HEK293 (cell line): Measurements from ENCODE around the gene ARHGAP15.

Source experiments
- CTCF ChIA-PET: fragments of 350-600 bp; formaldehyde crosslinking; extraction: SDS; loops from one replicate; lab custom pipeline; 2021; ENCODE audit warnings: antibody characterized with exemption; lab: Yijun Ruan, JAX
- POLR2A ChIA-PET: fragments of 300-600 bp; formaldehyde crosslinking; extraction: SDS; loops from one replicate; lab custom pipeline; 2020; ENCODE audit warnings: antibody characterized with exemption, inconsistent platforms; lab: Yijun Ruan, JAX
- H3K27ac ChIP-seq: fragments of 200-500 bp; sonication (Bioruptor generic); 2 replicates; pipeline ENCODE4 v1.5.1; 2014; ENCODE audit warnings: low read depth, low read length, control low read depth, inconsistent platforms; ENCODE audit errors: extremely low read depth
- H3K36me3 ChIP-seq, 2 experiments: fragments of 200-500 bp in 1 of 2; sonication (Bioruptor generic) in 1 of 2; 1 replicate in 1 of 2; 2 replicates in 1 of 2; pipeline ENCODE4 v1.5.1; 2014 to 2017; ENCODE audit warnings: inconsistent platforms in 2 of 2, low read length in 2 of 2; ENCODE audit not compliant: control insufficient read depth in 2 of 2, insufficient read depth in 1 of 2
- H3K4me1 ChIP-seq: fragments of 200-500 bp; sonication (Bioruptor generic); 2 replicates; pipeline ENCODE4 v1.5.1; 2014; ENCODE audit warnings: mild to moderate bottlenecking, low read length, inconsistent platforms; ENCODE audit not compliant: control insufficient read depth, insufficient read depth
- H3K4me3 ChIP-seq: 2 replicates; pipeline ENCODE4 v1.5.1; 2011; ENCODE audit warnings: low read depth, mild to moderate bottlenecking, control low read depth, low read length, moderate library complexity
- H3K9me3 ChIP-seq: fragments of 200-500 bp; sonication (Bioruptor generic); 2 replicates; pipeline ENCODE4 v1.5.1; 2014; ENCODE audit warnings: low read depth, low read length, inconsistent platforms; ENCODE audit not compliant: control insufficient read depth, insufficient read depth
- GLI2 ChIP-seq: fragments of 450-650 bp; formaldehyde crosslinking; IDR thresholded peaks from 2 replicates; pipeline ENCODE4; 2017; ENCODE audit warnings: missing biosample characterization, missing genetic modification characterization, low read depth, borderline replicate concordance
- OVOL3 ChIP-seq: fragments of 450-650 bp; formaldehyde crosslinking; IDR thresholded peaks from 2 replicates; pipeline ENCODE4 v1.5.1; 2016; ENCODE audit warnings: missing biosample characterization, missing genetic modification characterization
- PRDM4 ChIP-seq: fragments of 450-650 bp; formaldehyde crosslinking; IDR thresholded peaks from 2 replicates; pipeline ENCODE4 v1.5.1; 2017; ENCODE audit warnings: missing biosample characterization, missing genetic modification characterization
- REPIN1 ChIP-seq: fragments of 450-650 bp; formaldehyde crosslinking; IDR thresholded peaks from 2 replicates; pipeline ENCODE4 v1.5.1; 2017; ENCODE audit warnings: missing biosample characterization, missing genetic modification characterization, low read depth
- YY1 ChIP-seq: fragments of 450-650 bp; formaldehyde crosslinking; IDR thresholded peaks from 2 replicates; pipeline ENCODE4 v1.5.1; 2018; ENCODE audit warnings: missing biosample characterization, missing genetic modification characterization
- ZBTB7A ChIP-seq: fragments of 450-650 bp; formaldehyde crosslinking; IDR thresholded peaks from 2 replicates; pipeline ENCODE4 v1.5.1; 2016; ENCODE audit warnings: low read depth, missing biosample characterization, missing genetic modification characterization
- ZFP37 ChIP-seq: fragments of 450-650 bp; formaldehyde crosslinking; IDR thresholded peaks from 2 replicates; pipeline ENCODE4 v1.5.1; 2016; ENCODE audit warnings: missing biosample characterization, missing genetic modification characterization
- ZFP69B ChIP-seq: fragments of 450-650 bp; formaldehyde crosslinking; IDR thresholded peaks from 2 replicates; pipeline ENCODE4 v1.5.1; 2016; ENCODE audit warnings: missing biosample characterization, missing genetic modification characterization
- ZNF121 ChIP-seq: fragments of 450-650 bp; formaldehyde crosslinking; IDR thresholded peaks from 2 replicates; pipeline ENCODE4 v1.5.1; 2016; ENCODE audit warnings: missing biosample characterization, missing genetic modification characterization
- ZNF169 ChIP-seq: fragments of 450-650 bp; formaldehyde crosslinking; IDR thresholded peaks from 2 replicates; pipeline ENCODE4 v1.5.1; 2016; ENCODE audit warnings: missing biosample characterization, missing genetic modification characterization
- ZNF184 ChIP-seq: fragments of 450-650 bp; IDR thresholded peaks from 2 replicates; pipeline ENCODE4 v1.5.1; 2018; ENCODE audit warnings: missing biosample characterization, mild to moderate bottlenecking, missing genetic modification characterization
- ZNF24 ChIP-seq: fragments of 450-650 bp; formaldehyde crosslinking; IDR thresholded peaks from 2 replicates; pipeline ENCODE4 v1.5.1; 2016; ENCODE audit warnings: missing biosample characterization, missing genetic modification characterization
- ZNF302 ChIP-seq: fragments of 450-650 bp; formaldehyde crosslinking; IDR thresholded peaks from 2 replicates; pipeline ENCODE4 v1.5.1; 2016; ENCODE audit warnings: missing biosample characterization, missing genetic modification characterization, low read depth
- ZNF335 ChIP-seq: fragments of 450-650 bp; formaldehyde crosslinking; conservative IDR thresholded peaks from 2 replicates; pipeline ENCODE4 v1.5.1; 2016; ENCODE audit warnings: missing biosample characterization, missing genetic modification characterization
- ZNF341 ChIP-seq: fragments of 450-650 bp; formaldehyde crosslinking; IDR thresholded peaks from 2 replicates; pipeline ENCODE4; 2016; ENCODE audit warnings: low read depth, missing biosample characterization, missing genetic modification characterization
- ZNF354C ChIP-seq: fragments of 450-650 bp; formaldehyde crosslinking; IDR thresholded peaks from 2 replicates; pipeline ENCODE4 v1.5.1; 2016; ENCODE audit warnings: missing biosample characterization, missing genetic modification characterization, low read depth, borderline replicate concordance
- ZNF433 ChIP-seq: fragments of 450-650 bp; formaldehyde crosslinking; IDR thresholded peaks from 2 replicates; pipeline ENCODE4 v1.5.1; 2016; ENCODE audit warnings: missing biosample characterization, missing genetic modification characterization, low read depth
- ZNF521 ChIP-seq: fragments of 450-650 bp; formaldehyde crosslinking; IDR thresholded peaks from 2 replicates; pipeline ENCODE4 v1.5.1; 2017; ENCODE audit warnings: missing biosample characterization, mild to moderate bottlenecking, missing genetic modification characterization
- ZNF585B ChIP-seq: fragments of 450-650 bp; formaldehyde crosslinking; IDR thresholded peaks from 2 replicates; pipeline ENCODE4 v1.5.1; 2016; ENCODE audit warnings: missing biosample characterization, missing genetic modification characterization
- ZNF654 ChIP-seq: fragments of 450-650 bp; formaldehyde crosslinking; IDR thresholded peaks from 2 replicates; pipeline ENCODE4 v1.5.1; 2016; ENCODE audit warnings: low read depth, missing biosample characterization, missing genetic modification characterization
- ZNF670 ChIP-seq: fragments of 450-650 bp; formaldehyde crosslinking; IDR thresholded peaks from 2 replicates; pipeline ENCODE4 v1.5.1; 2016; ENCODE audit warnings: missing biosample characterization, missing genetic modification characterization, low read depth
- ZNF677 ChIP-seq: fragments of 450-650 bp; IDR thresholded peaks from 2 replicates; pipeline ENCODE4 v1.5.0; 2018; ENCODE audit warnings: missing biosample characterization, mild to moderate bottlenecking, missing genetic modification characterization, moderate library complexity
- ZNF707 ChIP-seq: fragments of 450-650 bp; formaldehyde crosslinking; IDR thresholded peaks from 2 replicates; pipeline ENCODE4 v1.5.1; 2016; ENCODE audit warnings: missing biosample characterization, missing genetic modification characterization
- ZSCAN30 ChIP-seq: fragments of 450-650 bp; IDR thresholded peaks from 2 replicates; pipeline ENCODE4 v1.5.1; 2018; ENCODE audit warnings: missing biosample characterization, mild to moderate bottlenecking, missing genetic modification characterization, moderate library complexity
- ZXDB ChIP-seq: fragments of 450-650 bp; formaldehyde crosslinking; IDR thresholded peaks from 2 replicates; pipeline ENCODE4 v1.5.1; 2016; ENCODE audit warnings: missing biosample characterization, missing genetic modification characterization
- TF ChIP-seq, protein P1 (sequence below): fragments of 450-650 bp; formaldehyde crosslinking; IDR thresholded peaks from 2 replicates; pipeline ENCODE4 v1.5.1; 2016; ENCODE audit warnings: missing biosample characterization, missing genetic modification characterization
- TF ChIP-seq, protein P2 (sequence below): fragments of 450-650 bp; formaldehyde crosslinking; optimal IDR thresholded peaks from 2 replicates; pipeline ENCODE3; 2016; ENCODE audit warnings: missing biosample characterization, mild to moderate bottlenecking, missing genetic modification characterization
- TF ChIP-seq, protein P3 (sequence below): fragments of 450-650 bp; formaldehyde crosslinking; IDR thresholded peaks from 2 replicates; pipeline ENCODE4 v1.5.1; 2016; ENCODE audit warnings: missing biosample characterization, missing genetic modification characterization

Gene ARHGAP15

DNA sequence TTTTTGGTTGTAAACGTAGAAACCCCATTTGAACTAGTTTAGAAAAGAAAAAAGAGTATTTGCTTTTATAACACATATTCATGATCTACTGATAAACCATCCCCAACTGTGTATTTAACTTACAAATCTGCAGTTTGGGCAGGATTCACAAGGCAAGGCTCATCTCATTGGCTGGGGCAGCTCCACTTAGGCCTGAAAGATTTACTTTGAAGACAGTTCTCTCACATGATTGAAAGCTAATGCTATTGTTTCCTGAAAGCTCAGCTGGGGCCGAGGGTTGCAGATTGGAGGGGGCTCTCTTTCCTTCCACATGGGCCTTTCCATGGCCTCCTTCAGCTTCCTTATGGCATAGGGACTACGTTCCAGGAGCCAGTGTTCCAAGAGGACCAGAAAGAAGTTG is 47.4 kb downstream of the ARHGAP15 start:
- POLR2A ChIA-PET: no interaction called here
- Histone ChIP-seq H3K9me3 (no peaks in the 10 kb centered on the region), H3K4me3 (no peak overlapping the region), H3K36me3 (no peaks in the 10 kb centered on the region), H3K27ac (no peak overlapping the region), H3K4me1 (no peaks in the 10 kb centered on the region)
- CTCF ChIA-PET: interaction anchor here (0.7 to 1.0 kb wide), 3 partner anchors 28 to 142 kb away, joined by 3 read pairs; no protein-coding TSS in a partner anchor
- no peak for TF ChIP-seq YY1 (tag by site-specific recombination)
- TF ChIP-seq ZFP69B (tag by site-specific recombination): no peak
- TF ChIP-seq ZNF335: no peak
- no peak for TF ChIP-seq ZNF521 (tag by site-specific recombination)
- no peak for TF ChIP-seq ZFP37 (tag by site-specific recombination)
- TF ChIP-seq, protein P1, sequence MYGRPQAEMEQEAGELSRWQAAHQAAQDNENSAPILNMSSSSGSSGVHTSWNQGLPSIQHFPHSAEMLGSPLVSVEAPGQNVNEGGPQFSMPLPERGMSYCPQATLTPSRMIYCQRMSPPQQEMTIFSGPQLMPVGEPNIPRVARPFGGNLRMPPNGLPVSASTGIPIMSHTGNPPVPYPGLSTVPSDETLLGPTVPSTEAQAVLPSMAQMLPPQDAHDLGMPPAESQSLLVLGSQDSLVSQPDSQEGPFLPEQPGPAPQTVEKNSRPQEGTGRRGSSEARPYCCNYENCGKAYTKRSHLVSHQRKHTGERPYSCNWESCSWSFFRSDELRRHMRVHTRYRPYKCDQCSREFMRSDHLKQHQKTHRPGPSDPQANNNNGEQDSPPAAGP: no peak
- no peak for TF ChIP-seq ZNF121 (tag by site-specific recombination)

GRCh38 chr2:143177096-143177786 is 48.0 kb downstream of the ARHGAP15 start:
- no peaks in the 10 kb centered on the region for H3K36me3 ChIP-seq
- H3K4me3 ChIP-seq: no peak overlapping the region
- no peaks in the 10 kb centered on the region for H3K4me1 ChIP-seq
- TF ChIP-seq OVOL3 (tag by site-specific recombination) (no peak), ZNF707 (no peak), ZNF585B (tag by site-specific recombination) (no peak), ZNF24 (no peak), ZNF302 (tag by site-specific recombination) (no peak), ZNF670 (tag by site-specific recombination) (no peak), REPIN1 (tag by site-specific recombination) (no peak)
- TF ChIP-seq, protein P2, sequence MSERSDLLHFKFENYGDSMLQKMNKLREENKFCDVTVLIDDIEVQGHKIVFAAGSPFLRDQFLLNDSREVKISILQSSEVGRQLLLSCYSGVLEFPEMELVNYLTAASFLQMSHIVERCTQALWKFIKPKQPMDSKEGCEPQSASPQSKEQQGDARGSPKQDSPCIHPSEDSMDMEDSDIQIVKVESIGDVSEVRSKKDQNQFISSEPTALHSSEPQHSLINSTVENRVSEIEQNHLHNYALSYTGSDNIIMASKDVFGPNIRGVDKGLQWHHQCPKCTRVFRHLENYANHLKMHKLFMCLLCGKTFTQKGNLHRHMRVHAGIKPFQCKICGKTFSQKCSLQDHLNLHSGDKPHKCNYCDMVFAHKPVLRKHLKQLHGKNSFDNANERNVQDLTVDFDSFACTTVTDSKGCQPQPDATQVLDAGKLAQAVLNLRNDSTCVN (tag by site-specific recombination): no peak
- CTCF ChIA-PET: interaction anchor here (0.6 to 1.0 kb wide), 2 partner anchors 28 to 45 kb away, joined by 3 read pairs; no protein-coding TSS in a partner anchor
- H3K27ac ChIP-seq: no peak overlapping the region
- no peaks in the 10 kb centered on the region for H3K9me3 ChIP-seq
- POLR2A ChIA-PET: no interaction called here

DNA sequence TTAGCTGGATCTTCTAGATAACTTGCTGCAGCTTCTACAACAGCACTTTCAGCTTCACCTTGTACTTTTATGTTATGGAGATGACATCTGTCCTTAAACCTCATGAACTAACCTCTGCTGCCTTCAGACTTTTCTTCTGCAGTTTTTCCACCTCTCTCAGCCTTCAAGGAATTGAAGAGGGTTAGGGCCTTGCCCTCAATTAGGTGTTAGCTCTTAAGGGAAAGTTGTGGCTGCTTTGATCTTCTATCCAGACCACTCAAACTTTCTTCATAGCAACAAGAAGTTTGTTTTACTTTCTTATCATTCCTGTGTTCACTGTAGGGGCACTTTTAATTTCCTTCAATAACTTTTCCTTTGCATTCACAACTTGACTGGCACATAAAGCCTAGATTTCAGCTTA is 52.3 kb downstream of the ARHGAP15 start:
- Histone ChIP-seq H3K4me3 (no peak overlapping the region), H3K27ac (no peak overlapping the region), H3K4me1 (no peaks in the 10 kb centered on the region), H3K36me3 (no peaks in the 10 kb centered on the region), H3K9me3 (no peaks in the 10 kb centered on the region)
- POLR2A ChIA-PET: no interaction called here
- CTCF ChIA-PET: interaction anchor here (0.6 to 1.5 kb wide), 4 partner anchors 10 to 30 kb away, joined by 3 to 6 read pairs (median 4); no protein-coding TSS in a partner anchor
- no peak for TF ChIP-seq ZNF341 (tag by site-specific recombination)
- TF ChIP-seq GLI2 (tag by site-specific recombination): no peak
- TF ChIP-seq ZNF354C: no peak
- no peak for TF ChIP-seq ZNF184 (tag by site-specific recombination)
- no peak for TF ChIP-seq ZBTB7A (tag by site-specific recombination)
- TF ChIP-seq PRDM4: no peak
- TF ChIP-seq ZSCAN30 (tag by site-specific recombination): no peak
- TF ChIP-seq, protein P3, sequence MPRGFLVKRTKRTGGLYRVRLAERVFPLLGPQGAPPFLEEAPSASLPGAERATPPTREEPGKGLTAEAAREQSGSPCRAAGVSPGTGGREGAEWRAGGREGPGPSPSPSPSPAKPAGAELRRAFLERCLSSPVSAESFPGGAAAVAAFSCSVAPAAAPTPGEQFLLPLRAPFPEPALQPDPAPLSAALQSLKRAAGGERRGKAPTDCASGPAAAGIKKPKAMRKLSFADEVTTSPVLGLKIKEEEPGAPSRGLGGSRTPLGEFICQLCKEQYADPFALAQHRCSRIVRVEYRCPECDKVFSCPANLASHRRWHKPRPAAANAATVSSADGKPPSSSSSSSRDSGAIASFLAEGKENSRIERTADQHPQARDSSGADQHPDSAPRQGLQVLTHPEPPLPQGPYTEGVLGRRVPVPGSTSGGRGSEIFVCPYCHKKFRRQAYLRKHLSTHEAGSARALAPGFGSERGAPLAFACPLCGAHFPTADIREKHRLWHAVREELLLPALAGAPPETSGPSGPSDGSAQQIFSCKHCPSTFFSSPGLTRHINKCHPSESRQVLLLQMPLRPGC (tag by site-specific recombination): no peak
- no peak for TF ChIP-seq ZNF433 (tag by site-specific recombination)
- no peak for TF ChIP-seq ZNF677 (tag by site-specific recombination)
- TF ChIP-seq ZXDB (tag by site-specific recombination): no peak
- TF ChIP-seq ZNF654 (tag by site-specific recombination): no peak
- TF ChIP-seq ZNF169 (tag by site-specific recombination): no peak
